Ammon's horn (tissue), 1 donor: ENCODE results near the gene UPF3B.
"Not testable (repeated sequence)": the region's sequence is repeated elsewhere in the genome, so short reads cannot be mapped to it uniquely, and the experiment has no call there.

Experiments
- DNase-seq: peaks from one replicate; pipeline ENCODE4 v3.0.0-alpha.2; 2016; ENCODE audit warnings: low spot score

Gene UPF3B

GRCh38 chrX:119852382-119853353 lies at the start of gene UPF3B:
TSS of gene UPF3B (minus strand) at chrX:119852963. CDS start at chrX:119852928, 35 bp downstream.
- DNase-seq: peak; percentile 96

GRCh38 chrX:119900976-119901375 lies 48.2 kb upstream of the UPF3B start:
- DNase-seq: no peak

- peak; percentile 44 for DNase-seq
Measured at GRCh38 chrX:119899125-119899524, 46.4 kb upstream of the UPF3B start.

GRCh38 chrX:119895843-119896326 lies 43.1 kb upstream of the UPF3B start, which contains the start of gene AKAP14:
TSS of gene AKAP14 (plus strand) at chrX:119895893. CDS start at chrX:119903224, 7,331 bp downstream.
- DNase-seq: no peak

GRCh38 chrX:119891961-119892692 lies 39.4 kb upstream of the UPF3B start:
- not testable (repeated sequence) for DNase-seq

DNA sequence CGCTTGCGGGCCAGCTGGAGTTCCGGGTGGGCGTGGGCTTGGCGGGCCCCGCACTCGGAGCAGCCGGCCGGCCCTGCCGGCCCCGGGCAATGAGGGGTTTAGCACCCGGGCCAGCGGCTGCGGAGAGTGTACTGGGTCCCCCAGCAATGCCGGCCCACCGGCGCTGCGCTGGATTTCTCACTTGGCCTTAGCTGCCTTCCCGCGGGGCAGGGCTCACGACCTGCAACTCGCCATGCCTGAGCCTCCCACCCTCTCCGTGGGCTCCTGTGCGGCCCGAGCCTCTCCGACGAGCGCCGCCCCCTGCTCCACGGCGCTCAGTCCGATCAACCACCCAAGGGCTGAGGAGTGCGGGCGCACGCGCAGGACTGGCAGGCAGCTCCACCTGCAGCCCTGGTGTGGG lies 37.9 kb upstream of the UPF3B start:
- DNase-seq: not testable (repeated sequence)

DNA sequence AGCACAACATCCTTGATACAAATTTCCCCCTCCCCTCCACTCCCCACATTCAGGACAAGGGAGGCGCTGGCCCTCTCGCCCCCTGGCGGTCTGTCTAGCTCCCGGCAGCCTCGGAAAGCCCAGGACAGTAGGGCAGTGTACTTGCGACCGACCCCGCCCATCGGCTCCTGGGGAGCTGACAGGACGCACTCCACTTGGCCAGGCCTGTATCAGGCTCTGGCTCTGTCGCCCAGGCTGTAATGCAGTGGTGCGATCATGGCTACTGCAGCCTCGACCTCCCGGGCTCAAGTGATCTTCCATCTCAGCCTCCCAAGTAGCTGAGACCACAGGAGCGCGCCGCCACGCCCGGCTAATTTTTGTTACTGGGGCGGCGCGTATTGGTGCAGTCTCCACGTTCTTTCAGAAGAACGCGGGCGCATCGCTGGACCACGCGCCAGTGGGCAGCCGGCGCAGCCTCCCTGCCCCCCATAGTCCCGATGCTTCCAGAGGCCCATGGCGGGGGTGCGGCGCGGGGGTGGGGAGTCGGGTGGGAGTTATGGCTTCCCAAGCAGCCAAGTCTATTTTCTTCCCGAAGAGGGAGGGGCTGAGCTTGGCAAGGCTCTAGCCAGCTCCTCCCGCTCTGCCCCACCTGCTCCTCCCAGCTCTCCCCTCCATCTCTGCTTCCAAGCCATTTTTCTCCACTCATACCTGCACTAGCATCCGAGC lies 35.1 kb upstream of the UPF3B start:
- DNase-seq: peak; percentile 40

DNA sequence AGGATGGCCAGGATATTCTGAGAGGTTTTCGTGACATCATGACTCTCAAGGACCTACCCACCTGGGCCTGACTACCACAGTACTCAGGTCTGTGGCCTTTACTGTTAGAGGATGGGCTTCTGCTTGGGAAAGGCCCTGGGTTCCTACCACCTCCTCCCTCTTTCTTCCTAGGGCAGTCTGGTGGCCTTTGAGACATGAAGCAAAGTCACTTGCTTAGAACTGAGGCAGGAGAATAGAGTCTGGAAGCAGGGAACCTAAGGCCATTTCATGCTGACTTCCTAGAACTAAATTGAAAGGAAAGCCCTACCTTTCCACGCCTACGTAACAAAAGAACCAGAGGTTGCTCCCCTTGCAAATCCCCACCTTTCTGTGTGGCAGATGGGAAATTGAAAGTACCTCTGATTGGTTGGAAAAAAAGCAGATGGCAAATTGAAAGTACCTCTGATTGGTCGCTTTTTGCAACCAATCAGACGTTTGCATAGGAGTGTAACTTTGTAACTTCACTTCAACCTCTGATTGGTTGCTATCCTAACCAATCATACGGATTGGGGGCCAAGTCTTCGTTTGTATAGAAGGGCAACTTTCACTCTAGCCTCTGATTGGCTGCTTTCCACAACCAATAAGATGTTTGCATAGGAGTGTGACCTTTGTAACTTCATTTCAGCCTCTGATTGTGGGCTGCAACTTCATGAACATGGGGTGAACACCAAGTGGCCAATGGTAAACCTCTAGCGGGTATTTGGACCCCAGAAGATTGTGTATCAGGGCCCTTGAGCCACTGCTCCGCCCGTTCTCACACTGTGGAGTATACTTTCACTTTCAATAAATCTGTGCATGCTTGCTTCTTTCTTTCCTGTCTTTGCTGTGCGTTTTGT lies 33.0 kb upstream of the UPF3B start:
- no peak for DNase-seq

DNA sequence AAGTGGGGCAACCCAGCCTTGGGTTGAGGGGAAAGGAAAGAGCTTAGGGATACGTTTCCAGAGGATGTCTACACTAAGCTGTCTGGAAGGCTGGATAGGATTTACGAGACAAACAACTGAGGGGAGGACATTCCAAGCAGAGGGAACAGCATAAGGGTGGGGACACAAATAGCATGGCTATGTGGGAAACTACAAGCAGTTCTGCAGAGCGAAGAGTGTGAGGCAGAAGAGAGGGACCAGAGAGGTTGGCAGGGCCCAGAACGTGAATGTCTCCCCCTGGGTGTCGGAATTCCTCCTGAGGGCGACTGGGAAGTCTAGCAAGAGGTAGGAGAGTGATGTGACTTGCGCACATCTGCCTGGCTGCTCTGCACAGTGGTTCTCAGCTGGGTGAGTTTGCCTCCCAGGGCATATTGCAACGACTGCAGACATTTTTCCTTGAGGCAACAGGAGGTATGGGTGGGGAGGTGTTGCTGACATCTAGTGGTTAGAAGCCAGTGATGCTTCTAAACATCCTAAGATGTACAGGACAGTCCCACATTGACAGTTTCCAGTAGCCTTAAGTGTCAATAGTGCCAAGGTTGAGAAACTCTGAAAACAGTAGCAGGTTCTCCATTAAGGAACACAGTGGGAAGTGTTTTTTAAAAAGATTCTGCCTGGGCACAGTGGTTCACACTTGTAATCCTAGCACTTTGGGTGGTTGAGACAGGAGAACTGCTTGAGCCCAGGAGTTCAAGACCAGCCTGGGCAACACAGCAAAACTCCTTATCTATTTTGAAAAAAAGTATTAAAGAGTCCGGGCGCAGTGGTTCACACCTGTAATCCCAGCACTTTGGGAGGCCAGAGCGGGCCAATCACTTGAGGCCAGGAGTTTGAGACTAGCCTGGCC lies 28.0 kb upstream of the UPF3B start:
- peak; percentile 47 for DNase-seq

DNA sequence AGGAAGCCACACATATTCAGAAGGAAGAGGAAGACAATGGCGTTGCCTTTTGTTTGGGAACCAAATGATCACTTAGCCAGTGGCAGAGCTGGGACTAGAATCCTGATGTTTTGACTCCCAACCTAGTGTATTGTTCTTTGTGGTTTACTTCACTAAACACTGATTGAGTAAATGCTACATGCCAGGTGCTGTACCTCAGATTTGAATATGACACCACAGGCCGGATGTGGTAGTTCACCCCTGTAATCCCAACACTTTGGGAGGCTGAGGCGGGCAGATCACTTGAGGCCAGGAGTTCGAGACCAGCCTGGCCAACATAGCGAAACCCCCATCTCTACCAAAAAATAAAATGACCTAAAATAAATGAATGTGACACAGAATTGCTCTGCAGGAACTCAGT lies 27.3 kb upstream of the UPF3B start:
- no peak for DNase-seq

- DNase-seq: no peak
Measured at GRCh38 chrX:119878740-119879139, 26.0 kb upstream of the UPF3B start.

GRCh38 chrX:119871599-119872395 lies 19.0 kb upstream of the UPF3B start, which contains the start of the genes NDUFA1 and RNF113A:
TSS of gene NDUFA1 (plus strand) at chrX:119871832. CDS start at chrX:119871912, 80 bp downstream.
TSS of gene RNF113A (minus strand) at chrX:119871733. CDS start at chrX:119871613, 120 bp downstream.
- peak; percentile 89 for DNase-seq

- DNase-seq: peak; percentile 20
Measured at GRCh38 chrX:119871245-119871598, 18.5 kb upstream of the UPF3B start.

GRCh38 chrX:119870626-119871131 lies 17.9 kb upstream of the UPF3B start:
- DNase-seq: peak; percentile 15

- DNase-seq: peak; percentile 2
Measured at GRCh38 chrX:119853444-119853843, 681 bp upstream of the UPF3B start.

- no peak for DNase-seq
Measured at GRCh38 chrX:119833905-119834304, 18.9 kb downstream of the UPF3B start.

DNA sequence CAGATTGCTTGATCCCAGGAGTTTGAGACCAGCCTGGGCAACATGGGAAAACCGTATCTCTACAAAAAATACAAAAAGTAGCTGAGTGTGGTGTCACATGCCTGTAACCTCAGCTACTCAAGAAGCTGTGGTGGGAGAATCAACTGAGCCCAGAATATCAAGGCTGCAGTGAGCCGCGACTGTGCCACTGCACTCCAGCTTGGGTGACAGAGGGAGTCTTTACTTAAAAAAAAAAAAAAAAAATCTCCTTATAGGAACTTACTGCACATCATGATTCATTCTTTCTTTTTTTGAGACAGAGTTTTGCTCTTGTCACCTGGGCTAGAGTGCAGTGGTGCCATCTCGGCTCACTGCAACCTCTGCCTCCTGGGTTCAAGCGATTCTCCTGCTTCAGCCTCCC lies 24.3 kb downstream of the UPF3B start:
- no peak for DNase-seq

- DNase-seq: no peak
Measured at GRCh38 chrX:119826399-119826959, 26.3 kb downstream of the UPF3B start.
